Mesothelial cell of epicardium (in vitro differentiated cells): ENCODE data around the gene CD300H. TPM values are rescaled to one million over a fixed set of nuclear protein-coding genes. Genes with fewer than 3 reads are reported as not detected.

Experiments
- DNase-seq, 2 experiments: peaks; one replicate each; pipeline ENCODE4 v3.0.0; 2021; ENCODE audit warnings: low spot score in 2 of 2; ENCODE audit not compliant: unreplicated experiment in 2 of 2
- H3K27ac Mint-ChIP-seq: 2 replicates; pipeline ENCODE4 v1.8.0; 2021; ENCODE audit warnings: mixed read lengths
- H3K27me3 Mint-ChIP-seq: 2 replicates; pipeline ENCODE4 v1.8.0; 2021; ENCODE audit warnings: low read depth, mixed read lengths
- H3K36me3 Mint-ChIP-seq: 2 replicates; pipeline ENCODE4 v1.8.0; 2021; ENCODE audit warnings: mixed read lengths
- H3K4me1 Mint-ChIP-seq: 2 replicates; pipeline ENCODE4 v1.8.0; 2021; ENCODE audit warnings: mixed read lengths
- H3K4me3 Mint-ChIP-seq: 2 replicates; pipeline ENCODE4 v1.8.0; 2021; ENCODE audit warnings: mild to moderate bottlenecking, moderate library complexity, mixed read lengths
- H3K9me3 Mint-ChIP-seq: 2 replicates; pipeline ENCODE4 v1.8.0; 2021; ENCODE audit warnings: mixed read lengths
- CTCF ChIP-seq: fragments of 200-600 bp; sonication (generic); IDR thresholded peaks from one replicate; pipeline ENCODE4 v1.5.0; 2021; ENCODE audit warnings: antibody characterized with exemption; ENCODE audit not compliant: unreplicated experiment
- total RNA-seq: library from RNA; stranded (reverse); gene quantifications from 3 replicates; pipeline ENCODE4 v1.2.1, GENCODE V29; 2021

The CD300H gene
- total RNA-seq, 1 donor from 2014 or later = not detected

- Mint-ChIP-seq H3K4me1 (no peaks in the 10 kb centered on the region), H3K27me3 (peaks cover 71% of the 10 kb centered on the region), H3K27ac (no peak overlapping the region), H3K36me3 (no peaks in the 10 kb centered on the region), H3K9me3 (no peaks in the 10 kb centered on the region), H3K4me3 (no peak overlapping the region)
- DNase-seq = peak in 1 of 2 experiments; percentile 17
- TF ChIP-seq CTCF = no peak
Measured at GRCh38 chr17:74527081-74527480, 40.2 kb downstream of the CD300H start.

DNA sequence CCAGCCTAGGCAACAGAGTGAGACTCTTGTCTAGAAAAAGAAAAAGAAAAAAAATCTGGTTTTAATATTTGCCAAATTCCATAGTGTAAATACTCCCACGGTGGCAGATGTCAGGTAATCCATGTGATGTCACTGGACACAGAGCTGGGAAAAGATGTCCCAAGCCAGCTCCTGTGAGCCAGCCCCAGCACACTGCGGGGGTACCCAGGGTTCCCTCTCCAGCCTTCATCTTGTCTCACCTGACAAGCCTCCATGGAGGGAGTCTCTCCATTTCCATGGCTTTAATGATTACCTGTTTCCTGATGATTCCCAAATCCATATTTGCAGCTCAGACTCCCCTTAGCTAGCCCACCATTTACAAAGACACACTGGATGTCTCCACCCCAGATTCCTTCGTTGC lies 40.6 kb downstream of the CD300H start:
- Mint-ChIP-seq H3K4me1 (no peaks in the 10 kb centered on the region), H3K27ac (no peak overlapping the region), H3K27me3 (peaks cover 71% of the 10 kb centered on the region), H3K9me3 (no peaks in the 10 kb centered on the region), H3K4me3 (no peak overlapping the region), H3K36me3 (no peaks in the 10 kb centered on the region)
- DNase-seq = no peak
- no peak for TF ChIP-seq CTCF

DNA sequence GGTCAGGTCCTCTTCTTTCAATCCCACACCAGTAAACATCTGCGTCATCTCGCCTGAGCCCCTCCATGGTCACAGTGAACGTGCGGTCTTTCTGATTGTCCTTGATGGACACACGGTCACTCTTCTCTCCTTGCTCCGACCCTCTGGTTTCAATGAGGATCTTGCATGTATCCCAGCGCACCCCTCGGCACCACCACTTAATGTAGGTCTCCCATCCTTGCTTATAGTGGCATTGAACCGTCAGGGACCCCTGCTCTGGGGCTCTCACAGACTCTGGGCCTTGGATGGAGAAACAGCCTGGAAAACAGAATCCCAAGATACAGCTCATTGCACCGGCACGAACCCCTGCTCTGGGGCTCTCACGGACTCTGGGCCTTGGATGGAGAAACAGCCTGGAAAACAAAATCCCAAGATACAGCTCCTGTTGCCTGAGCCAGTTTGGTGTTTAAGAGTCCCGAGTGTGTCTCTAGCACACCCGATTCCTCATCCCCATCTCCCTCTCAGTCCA lies 41.5 kb downstream of the CD300H start:
- no peaks in the 10 kb centered on the region for H3K4me1 Mint-ChIP-seq
- H3K4me3 Mint-ChIP-seq = no peak overlapping the region
- no peak overlapping the region for H3K27ac Mint-ChIP-seq
- TF ChIP-seq CTCF = no peak
- peaks cover 67% of the 10 kb centered on the region for H3K27me3 Mint-ChIP-seq
- no peaks in the 10 kb centered on the region for H3K36me3 Mint-ChIP-seq
- DNase-seq = peak in 1 of 2 experiments; percentile 19
- peaks cover 2% of the 10 kb centered on the region for H3K9me3 Mint-ChIP-seq

- peaks cover 3% of the 10 kb centered on the region for H3K9me3 Mint-ChIP-seq
- no peaks in the 10 kb centered on the region for H3K4me1 Mint-ChIP-seq
- no peaks in the 10 kb centered on the region for H3K36me3 Mint-ChIP-seq
- TF ChIP-seq CTCF = no peak
- no peak overlapping the region for H3K27ac Mint-ChIP-seq
- no peak for DNase-seq
- H3K4me3 Mint-ChIP-seq = no peak overlapping the region
- H3K27me3 Mint-ChIP-seq = peaks cover 65% of the 10 kb centered on the region
Measured at GRCh38 chr17:74525465-74525725, 41.9 kb downstream of the CD300H start.

DNA sequence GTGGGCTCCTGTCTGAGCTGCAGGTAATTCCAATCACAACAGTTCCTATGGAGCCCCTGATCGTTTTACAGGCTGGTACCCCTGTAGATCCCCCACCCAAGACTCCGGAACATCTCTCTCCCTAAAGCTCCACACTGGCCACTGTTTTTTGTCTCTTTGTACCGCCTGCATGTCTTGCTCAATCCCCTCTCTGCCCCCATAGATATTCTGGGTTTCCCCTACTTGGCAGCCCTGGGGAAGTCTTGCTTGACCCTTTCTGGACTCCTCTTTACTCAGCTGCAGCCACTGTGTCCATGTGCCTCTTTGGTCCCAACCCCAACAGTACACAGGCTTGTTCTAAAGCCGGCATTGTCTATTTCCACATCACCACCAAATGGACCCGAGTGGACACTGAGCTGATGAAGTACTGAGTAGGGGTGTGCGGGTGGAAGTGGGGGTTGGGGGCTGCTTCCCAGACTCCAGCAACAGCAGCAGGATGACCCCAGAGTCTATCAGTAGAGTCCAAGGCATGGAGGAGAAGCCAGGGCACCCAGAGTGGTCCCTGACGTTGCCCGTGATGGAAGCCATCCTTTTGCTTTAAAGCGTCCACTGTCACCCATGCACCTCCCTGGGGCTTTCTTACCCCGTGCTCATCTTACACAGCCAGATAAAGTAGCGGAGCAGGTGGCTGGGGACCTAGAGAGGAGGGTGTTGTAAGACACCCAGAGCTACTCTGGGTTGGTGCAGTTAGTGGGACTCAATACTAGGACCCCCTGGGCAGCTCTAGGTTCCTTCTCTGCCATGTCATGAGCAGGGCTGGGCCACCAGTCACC lies 42.5 kb downstream of the CD300H start:
- TF ChIP-seq CTCF = no peak
- H3K4me3 Mint-ChIP-seq = no peak overlapping the region
- no peaks in the 10 kb centered on the region for H3K4me1 Mint-ChIP-seq
- H3K9me3 Mint-ChIP-seq = peaks cover 6% of the 10 kb centered on the region
- H3K27ac Mint-ChIP-seq = no peak overlapping the region
- DNase-seq = peak in 1 of 2 experiments; percentile 28
- H3K27me3 Mint-ChIP-seq = peaks cover 59% of the 10 kb centered on the region
- no peaks in the 10 kb centered on the region for H3K36me3 Mint-ChIP-seq
